GM19395 (cell line): ENCODE data around the gene MIA2.

Experiments
- ATAC-seq: cut with Tn5 transposase; IDR thresholded peaks from one replicate; pipeline ENCODE4 v1.9.1; 2021; ENCODE audit warnings: mild to moderate bottlenecking, moderate library complexity; ENCODE audit not compliant: unreplicated experiment

The MIA2 gene

GRCh38 chr14:39433452-39433813, 199.7 kb downstream of the MIA2 start:
- ATAC-seq, result no peak

GRCh38 chr14:39434401-39434800, 200.7 kb downstream of the MIA2 start:
- no peak for ATAC-seq

DNA sequence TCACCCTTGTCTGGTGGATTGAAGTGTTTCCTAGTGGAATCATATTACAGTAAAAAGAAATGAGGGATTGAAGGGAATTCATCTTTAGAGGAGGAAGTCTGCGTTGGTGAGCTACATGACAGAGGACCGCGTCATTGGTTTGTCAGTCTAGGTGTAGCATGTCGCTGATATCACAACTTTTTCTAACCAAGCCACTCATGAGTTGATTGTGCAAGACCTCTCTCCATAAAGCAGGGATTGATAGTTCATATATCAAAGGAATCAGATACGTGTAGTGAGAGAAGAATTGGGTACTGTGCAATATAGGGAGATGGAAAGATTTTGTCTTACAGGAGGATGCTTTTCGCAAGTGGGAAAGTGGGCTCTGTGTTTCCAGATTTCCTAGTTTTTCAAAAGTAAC, 201.5 kb downstream of the MIA2 start:
- ATAC-seq, result no peak
